Pulmonary artery endothelial cell (primary cell): ENCODE measurements around the gene ZNF276. TPM values are rescaled to one million over a fixed set of nuclear protein-coding genes. Genes with fewer than 3 reads are reported as not detected.
"Not testable (repeated sequence)": the region's sequence is repeated elsewhere in the genome, so short reads cannot be mapped to it uniquely, and the experiment has no call there.

Experiments
- DNase-seq: peaks from one replicate; pipeline ENCODE4 v3.0.0-alpha.2; 2011; ENCODE audit warnings: low read depth, low spot score
- total RNA-seq: library from RNA; depleted of rRNA; stranded (reverse); fragments of >200 nt; gene quantifications from 2 replicates; pipeline ENCODE4 v1.2.3, GENCODE V29; 2014

Gene ZNF276
- total RNA-seq, 1 donor from 2014 or later: 18.9 TPM

DNA sequence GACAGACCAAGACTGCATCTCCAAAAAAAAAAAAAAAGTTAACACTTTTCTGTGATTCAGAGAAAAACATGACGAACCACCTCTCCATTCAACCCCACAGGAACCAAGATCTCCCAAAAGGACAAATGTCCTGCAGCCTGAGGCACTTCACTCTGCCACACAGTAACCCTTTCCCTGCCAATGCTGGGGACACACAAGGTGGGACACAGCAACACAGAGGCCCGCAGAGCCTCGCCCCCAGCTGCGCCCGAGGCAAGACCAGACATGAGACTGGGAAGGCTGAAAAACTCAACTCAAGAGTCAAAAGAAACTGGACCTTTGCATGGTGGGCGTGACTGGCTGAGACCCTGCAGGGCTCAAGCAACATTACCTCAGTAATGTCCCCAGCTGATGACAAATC lies 61.2 kb downstream of the ZNF276 start:
- no peak for DNase-seq

DNA sequence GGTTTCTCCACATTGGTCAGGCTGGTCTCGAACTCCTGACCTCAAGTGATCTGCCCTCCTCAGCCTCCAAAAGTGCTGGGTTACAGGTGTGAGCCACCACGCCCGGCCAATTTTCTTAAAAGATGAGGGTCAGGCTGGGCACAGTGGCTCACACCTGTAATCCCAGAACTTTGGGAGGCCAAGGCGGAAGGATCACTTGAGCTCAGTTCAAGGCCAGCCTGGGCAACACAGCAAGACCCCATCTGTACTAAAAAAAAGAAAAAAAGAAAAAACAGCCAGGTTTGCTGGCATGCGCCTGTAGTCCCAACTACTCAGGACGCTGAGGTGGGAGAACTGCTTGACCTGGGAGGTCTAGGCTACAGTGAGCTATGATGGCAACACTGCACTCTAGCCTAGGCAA lies 62.6 kb downstream of the ZNF276 start:
- not testable (repeated sequence) for DNase-seq

GRCh38 chr16:89784406-89784805 lies 63.1 kb downstream of the ZNF276 start:
- no peak for DNase-seq

- no peak for DNase-seq
These were observed 64.3 kb downstream of the ZNF276 start for GRCh38 chr16:89785523-89786155.

- no peak for DNase-seq
These were observed 65.4 kb downstream of the ZNF276 start for GRCh38 chr16:89786474-89787364.

- no peak for DNase-seq
These were observed 66.0 kb downstream of the ZNF276 start for GRCh38 chr16:89787365-89787805.

Other genes with a start within 250 kb of the ZNF276 start
- gene ANKRD11, start 231.0 kb upstream of the ZNF276 start, total RNA-seq: 53.0 and 58.1 TPM in 2 replicates
- 99.5 and 119 TPM in 2 replicates for gene SPG7, start 213.1 kb upstream of the ZNF276 start, total RNA-seq
- 2,574 and 3,609 TPM in 2 replicates for gene RPL13, start 160.9 kb upstream of the ZNF276 start, total RNA-seq
- gene CPNE7, start 145.8 kb upstream of the ZNF276 start, total RNA-seq: 5.7 and 20.3 TPM in 2 replicates
- gene DPEP1, start 107.9 kb upstream of the ZNF276 start, total RNA-seq: 0.07 and 0.39 TPM in 2 replicates
- gene CHMP1A, start 63.8 kb upstream of the ZNF276 start, total RNA-seq: 88.8 and 101 TPM in 2 replicates
- 2.2 and 3.3 TPM in 2 replicates for gene SPATA33, start 63.7 kb upstream of the ZNF276 start, total RNA-seq
- gene CDK10, start 34.8 kb upstream of the ZNF276 start, total RNA-seq: 37.9 and 51.5 TPM in 2 replicates
- gene SPATA2L, start 19.8 kb upstream of the ZNF276 start, total RNA-seq: 14.8 and 16.3 TPM in 2 replicates
- 5.9 and 7.1 TPM in 2 replicates for gene VPS9D1, start 639 bp upstream of the ZNF276 start, total RNA-seq
- 15.9 and 24.4 TPM in 2 replicates for gene FANCA, start 95.1 kb downstream of the ZNF276 start, total RNA-seq
- 0.20 and 1.2 TPM in 2 replicates for gene SPIRE2, start 106.9 kb downstream of the ZNF276 start, total RNA-seq
- gene TCF25, start 152.1 kb downstream of the ZNF276 start, total RNA-seq: 161 and 226 TPM in 2 replicates
- 2.3 and 2.7 TPM in 2 replicates for gene MC1R, start 197.3 kb downstream of the ZNF276 start, total RNA-seq
- gene TUBB3, start 201.8 kb downstream of the ZNF276 start, total RNA-seq: 156 and 237 TPM in 2 replicates
- 113 and 116 TPM in 2 replicates for gene DEF8, start 227.2 kb downstream of the ZNF276 start, total RNA-seq